Parathyroid adenoma (tissue), 2 donors: ENCODE data around the gene SAA2.

Source experiments
- H2AFZ ChIP-seq: fragments of 300-600 bp; sonication (generic); one replicate; pipeline ENCODE4 v1.7.0; 2017; ENCODE audit warnings: antibody characterized with exemption, mild to moderate bottlenecking
- H3K27ac ChIP-seq: fragments of 300-600 bp; sonication (generic); one replicate; pipeline ENCODE4 v1.7.0; 2017
- H3K27me3 ChIP-seq: fragments of 300-600 bp; sonication (generic); one replicate; pipeline ENCODE4 v1.7.0; 2017; ENCODE audit warnings: low read length; ENCODE audit not compliant: control insufficient read depth, insufficient read depth
- H3K36me3 ChIP-seq: fragments of 300-600 bp; sonication (generic); one replicate; pipeline ENCODE4 v1.7.0; 2017; ENCODE audit warnings: low read length; ENCODE audit not compliant: control insufficient read depth, insufficient read depth
- H3K4me1 ChIP-seq: fragments of 300-600 bp; sonication (generic); one replicate; pipeline ENCODE4 v1.7.0; 2017; ENCODE audit warnings: control low read depth
- H3K4me2 ChIP-seq: fragments of 300-600 bp; sonication (generic); one replicate; pipeline ENCODE4 v1.7.0; 2017; ENCODE audit warnings: low read length
- H3K4me3 ChIP-seq: fragments of 300-600 bp; sonication (generic); one replicate; pipeline ENCODE4 v1.7.0; 2017; ENCODE audit warnings: low read depth, low read length
- H3K79me2 ChIP-seq: fragments of 300-600 bp; sonication (generic); one replicate; pipeline ENCODE4 v1.7.0; 2017; ENCODE audit warnings: control low read depth
- H3K9ac ChIP-seq: fragments of 300-600 bp; sonication (generic); one replicate; pipeline ENCODE4 v1.7.0; 2017; ENCODE audit warnings: mild to moderate bottlenecking
- H3K9me3 ChIP-seq: fragments of 300-600 bp; sonication (generic); one replicate; pipeline ENCODE4 v1.7.0; 2017; ENCODE audit warnings: low read length; ENCODE audit not compliant: control insufficient read depth
- TF ChIP-seq, protein P1 (sequence below): fragments of 300-600 bp; sonication (generic); IDR thresholded peaks from one replicate; pipeline ENCODE4 v1.7.0; 2017; ENCODE audit warnings: antibody characterized with exemption, mild to moderate bottlenecking
- donor health status: primary hyperparathyroidism.

SAA2 gene

DNA sequence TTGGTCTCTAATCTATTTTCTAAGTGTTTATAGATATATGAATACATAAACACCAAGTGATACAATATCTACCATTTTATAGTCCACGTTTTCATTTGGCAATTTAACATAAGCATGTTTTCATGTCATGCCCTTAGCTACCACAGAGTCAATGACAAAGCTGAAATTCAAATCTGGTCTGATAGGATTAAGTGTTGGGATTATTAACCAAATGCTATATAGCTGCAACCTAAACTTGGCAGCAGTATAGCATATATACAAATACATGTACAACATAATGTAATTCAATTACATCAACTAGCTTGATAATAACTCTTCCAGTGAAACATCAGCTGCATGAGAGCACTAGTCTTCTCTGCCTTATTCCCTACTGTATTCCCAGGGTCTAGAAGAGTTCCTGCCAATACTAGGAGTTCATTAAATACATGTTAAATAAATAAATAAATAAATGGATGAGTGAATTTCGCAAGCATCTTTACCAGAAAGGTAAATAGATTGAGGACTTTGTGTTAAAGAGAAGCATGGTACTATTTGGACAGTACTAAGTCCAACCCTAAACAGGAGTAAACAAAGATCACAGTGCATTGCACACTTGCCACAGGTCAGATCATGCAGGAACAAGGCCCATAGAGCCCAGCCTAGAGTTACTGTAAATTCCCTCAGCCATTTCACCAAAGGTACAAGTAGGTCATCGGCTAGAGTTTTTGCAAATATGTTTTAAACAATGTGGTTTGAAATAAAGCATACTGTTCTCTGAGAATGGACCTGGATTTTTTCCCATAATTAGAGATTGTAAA, 24.7 kb downstream of the SAA2 start:
- TF ChIP-seq, protein P1, sequence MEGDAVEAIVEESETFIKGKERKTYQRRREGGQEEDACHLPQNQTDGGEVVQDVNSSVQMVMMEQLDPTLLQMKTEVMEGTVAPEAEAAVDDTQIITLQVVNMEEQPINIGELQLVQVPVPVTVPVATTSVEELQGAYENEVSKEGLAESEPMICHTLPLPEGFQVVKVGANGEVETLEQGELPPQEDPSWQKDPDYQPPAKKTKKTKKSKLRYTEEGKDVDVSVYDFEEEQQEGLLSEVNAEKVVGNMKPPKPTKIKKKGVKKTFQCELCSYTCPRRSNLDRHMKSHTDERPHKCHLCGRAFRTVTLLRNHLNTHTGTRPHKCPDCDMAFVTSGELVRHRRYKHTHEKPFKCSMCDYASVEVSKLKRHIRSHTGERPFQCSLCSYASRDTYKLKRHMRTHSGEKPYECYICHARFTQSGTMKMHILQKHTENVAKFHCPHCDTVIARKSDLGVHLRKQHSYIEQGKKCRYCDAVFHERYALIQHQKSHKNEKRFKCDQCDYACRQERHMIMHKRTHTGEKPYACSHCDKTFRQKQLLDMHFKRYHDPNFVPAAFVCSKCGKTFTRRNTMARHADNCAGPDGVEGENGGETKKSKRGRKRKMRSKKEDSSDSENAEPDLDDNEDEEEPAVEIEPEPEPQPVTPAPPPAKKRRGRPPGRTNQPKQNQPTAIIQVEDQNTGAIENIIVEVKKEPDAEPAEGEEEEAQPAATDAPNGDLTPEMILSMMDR = no peak
- Histone ChIP-seq H3K27me3 (no peaks in the 10 kb centered on the region), H3K27ac (no peak overlapping the region)

DNA sequence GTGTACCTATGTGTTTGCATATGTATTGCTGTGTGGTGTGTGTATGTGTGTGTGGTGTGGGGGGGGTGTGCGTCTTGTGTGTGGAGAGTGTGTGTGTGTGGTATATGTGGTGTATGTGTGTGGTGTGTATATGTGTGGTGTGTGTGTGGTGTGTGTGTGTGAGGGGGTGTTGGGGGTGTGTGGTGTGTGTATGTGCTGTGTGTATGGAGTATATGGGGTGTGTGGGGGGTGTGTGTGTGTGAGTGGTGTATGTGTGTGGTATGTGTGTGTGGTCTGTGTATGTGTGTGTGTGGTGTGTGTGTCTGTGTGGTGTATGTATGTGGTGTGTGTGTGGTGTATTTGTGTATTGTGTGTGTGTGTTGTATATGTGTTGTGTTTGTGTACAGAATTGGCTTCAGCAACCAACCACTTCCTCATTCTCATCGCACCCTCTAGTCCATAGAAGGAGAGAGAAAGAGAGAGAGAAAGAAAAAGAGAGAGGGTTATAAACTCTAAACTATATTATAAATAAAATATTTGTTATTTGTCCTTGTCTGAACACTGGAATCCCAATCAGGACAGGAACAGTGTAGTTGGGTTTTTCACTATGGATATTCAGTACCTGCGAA, 25.6 kb downstream of the SAA2 start:
- Histone ChIP-seq H3K79me2 (no peaks in the 10 kb centered on the region), H3K27ac (no peak overlapping the region), H3K27me3 (no peaks in the 10 kb centered on the region), H3K4me3 (no peak overlapping the region), H3K9ac (no peak overlapping the region), H3K4me1 (no peaks in the 10 kb centered on the region), H3K9me3 (no peaks in the 10 kb centered on the region), H3K36me3 (no peaks in the 10 kb centered on the region), H2AFZ (no peak overlapping the region), H3K4me2 (no peak overlapping the region)
- TF ChIP-seq, protein P1 = no peak

More for the DNA sequence above, 24.7 kb downstream of the SAA2 start:
- Histone ChIP-seq H3K4me3 (no peak overlapping the region), H3K4me2 (no peak overlapping the region), H3K36me3 (no peaks in the 10 kb centered on the region), H3K79me2 (no peaks in the 10 kb centered on the region), H3K4me1 (no peaks in the 10 kb centered on the region), H3K9me3 (no peaks in the 10 kb centered on the region), H2AFZ (no peak overlapping the region), H3K9ac (no peak overlapping the region)

DNA sequence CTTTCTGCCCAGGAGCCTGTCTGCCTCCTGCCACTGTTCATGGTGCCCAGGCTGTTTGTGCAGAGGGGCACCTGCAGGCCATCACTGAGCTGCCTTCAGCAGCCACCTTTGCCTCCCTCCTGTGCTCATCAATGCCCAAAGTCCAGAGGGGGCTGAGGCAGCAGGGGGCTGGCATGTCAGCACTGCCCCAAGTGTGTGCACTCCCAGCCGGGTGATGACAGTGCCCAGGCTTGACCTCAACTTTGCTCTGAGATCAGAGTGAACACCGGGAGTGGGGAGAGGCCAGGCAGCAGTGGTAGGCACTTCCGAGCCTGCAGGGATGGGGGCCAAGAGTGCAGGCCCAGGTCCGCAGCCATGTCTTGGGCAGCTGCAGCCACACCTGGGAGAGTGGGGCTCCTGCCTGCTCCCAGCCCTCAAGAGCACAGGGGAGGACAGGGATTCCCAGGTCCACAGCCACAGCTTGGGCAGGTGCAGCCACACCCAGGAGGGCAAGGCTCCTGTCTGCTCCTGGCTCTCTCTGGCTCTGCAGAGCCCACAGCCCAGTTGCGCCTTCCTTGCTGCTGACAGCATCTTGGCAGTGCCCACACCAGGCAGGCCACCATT, 27.1 kb downstream of the SAA2 start:
- Histone ChIP-seq H3K4me2 (no peak overlapping the region), H3K4me1 (no peaks in the 10 kb centered on the region), H3K79me2 (no peaks in the 10 kb centered on the region), H3K4me3 (no peak overlapping the region), H3K9me3 (no peaks in the 10 kb centered on the region), H3K36me3 (no peaks in the 10 kb centered on the region), H3K27me3 (no peaks in the 10 kb centered on the region), H3K9ac (no peak overlapping the region), H2AFZ (no peak overlapping the region), H3K27ac (no peak overlapping the region)
- TF ChIP-seq, protein P1 = no peak

DNA sequence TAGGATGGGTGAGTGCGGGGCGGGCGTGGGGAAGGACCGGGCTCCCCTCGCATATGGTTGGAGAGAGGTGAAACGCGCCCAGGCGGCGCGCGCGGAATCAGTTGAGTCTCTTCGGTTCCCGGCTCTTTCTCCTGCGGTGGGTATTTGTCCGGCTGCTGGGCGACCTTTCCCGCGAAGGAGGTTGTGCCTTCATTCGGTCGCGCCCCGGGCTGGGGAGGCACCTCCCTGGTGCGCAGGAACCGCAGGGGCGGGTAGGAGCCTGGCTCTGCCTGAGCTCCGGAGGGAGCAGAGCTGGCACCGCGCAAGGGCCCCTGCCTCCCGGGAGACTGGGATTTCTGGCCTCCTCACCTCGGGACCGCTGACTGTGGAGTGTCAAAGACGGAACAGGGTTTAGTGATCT, 39.4 kb downstream of the SAA2 start:
- no peak overlapping the region for H3K4me3 ChIP-seq
- H3K4me1 ChIP-seq = no peaks in the 10 kb centered on the region
- H3K27me3 ChIP-seq = no peaks in the 10 kb centered on the region
- H3K27ac ChIP-seq = no peak overlapping the region
- no peaks in the 10 kb centered on the region for H3K9me3 ChIP-seq
- no peak overlapping the region for H2AFZ ChIP-seq
- H3K79me2 ChIP-seq = no peaks in the 10 kb centered on the region
- H3K9ac ChIP-seq = no peak overlapping the region
- no peaks in the 10 kb centered on the region for H3K36me3 ChIP-seq
- no peak overlapping the region for H3K4me2 ChIP-seq
- TF ChIP-seq, protein P1 = no peak
